IMR-90 (cell line): ENCODE data around the gene HORMAD1.

Experiments used
- BHLHE40 ChIP-seq: fragments of 150-350 bp; IDR thresholded peaks from 2 replicates; pipeline ENCODE4 v1.6.1; 2016; ENCODE audit warnings: mild to moderate bottlenecking, low read depth, low read length
- CEBPB ChIP-seq: IDR thresholded peaks from 2 replicates; pipeline ENCODE4 v1.6.1; 2012; ENCODE audit warnings: low read depth, low read length, improper control_type of control experiment
- CTCF ChIP-seq: conservative IDR thresholded peaks from 2 replicates; pipeline ENCODE4 v1.5.1; 2012; ENCODE audit warnings: mild to moderate bottlenecking, low read depth, low read length, improper control_type of control experiment
- MAFK ChIP-seq: IDR thresholded peaks from 2 replicates; pipeline ENCODE4 v1.6.1; 2012; ENCODE audit warnings: low read depth, low read length, improper control_type of control experiment
- MAZ ChIP-seq: IDR thresholded peaks from 2 replicates; pipeline ENCODE4 v1.6.1; 2012; ENCODE audit warnings: low read depth, mild to moderate bottlenecking, low read length, improper control_type of control experiment, moderate library complexity, borderline replicate concordance
- NFE2L2 ChIP-seq: fragments of 150-350 bp; IDR thresholded peaks from 2 replicates; pipeline ENCODE4 v1.6.1; 2016; ENCODE audit warnings: low read depth, mild to moderate bottlenecking, low read length
- POLR2A ChIP-seq: IDR thresholded peaks from 2 replicates; pipeline ENCODE4 v1.6.1; 2012; ENCODE audit warnings: mild to moderate bottlenecking, low read depth, low read length
- RAD21 ChIP-seq: IDR thresholded peaks from 2 replicates; pipeline ENCODE4 v1.6.1; 2012; ENCODE audit warnings: low read length, improper control_type of control experiment
- TF ChIP-seq, protein P1 (sequence below): fragments of 150-350 bp; IDR thresholded peaks from 2 replicates; pipeline ENCODE4 v1.6.1; 2017; ENCODE audit warnings: mild to moderate bottlenecking, antibody characterized with exemption, low read length, low read depth

DNA sequence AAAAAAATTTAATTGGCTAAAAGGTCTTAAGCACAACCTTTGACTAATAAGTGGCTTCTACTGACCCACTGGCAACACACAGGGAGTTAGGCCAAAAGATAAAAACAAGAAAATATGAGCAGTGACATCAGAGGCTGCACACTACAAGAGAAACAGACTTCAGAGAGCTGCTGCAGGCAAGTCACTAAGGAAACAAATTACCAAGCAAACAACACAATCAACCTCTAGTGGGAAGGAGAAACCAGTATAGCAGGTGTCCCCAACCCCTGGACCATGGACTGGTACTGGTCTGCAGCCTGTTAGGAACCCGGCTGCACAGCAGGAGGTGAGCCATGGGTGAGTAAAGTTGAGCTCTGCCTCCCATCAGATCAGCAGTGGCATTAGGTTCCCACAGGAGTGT lies 70.5 kb downstream of the HORMAD1 start:
- TF ChIP-seq CTCF (no peak), MAZ (no peak), POLR2A (no peak), CEBPB (no peak), NFE2L2 (no peak), MAFK (no peak), BHLHE40 (no peak), RAD21 (no peak)
- TF ChIP-seq, protein P1, sequence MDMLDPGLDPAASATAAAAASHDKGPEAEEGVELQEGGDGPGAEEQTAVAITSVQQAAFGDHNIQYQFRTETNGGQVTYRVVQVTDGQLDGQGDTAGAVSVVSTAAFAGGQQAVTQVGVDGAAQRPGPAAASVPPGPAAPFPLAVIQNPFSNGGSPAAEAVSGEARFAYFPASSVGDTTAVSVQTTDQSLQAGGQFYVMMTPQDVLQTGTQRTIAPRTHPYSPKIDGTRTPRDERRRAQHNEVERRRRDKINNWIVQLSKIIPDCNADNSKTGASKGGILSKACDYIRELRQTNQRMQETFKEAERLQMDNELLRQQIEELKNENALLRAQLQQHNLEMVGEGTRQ: no peak
